DMS79 treated with DMSO at 0.1 percent for 48 hours (cell line): Measurements from ENCODE around the gene ARHGEF6.

Source experiments
- DNase-seq: peaks from one replicate; lab custom pipeline; 2025; lab: John Stamatoyannopoulos, UW

Gene ARHGEF6

DNA sequence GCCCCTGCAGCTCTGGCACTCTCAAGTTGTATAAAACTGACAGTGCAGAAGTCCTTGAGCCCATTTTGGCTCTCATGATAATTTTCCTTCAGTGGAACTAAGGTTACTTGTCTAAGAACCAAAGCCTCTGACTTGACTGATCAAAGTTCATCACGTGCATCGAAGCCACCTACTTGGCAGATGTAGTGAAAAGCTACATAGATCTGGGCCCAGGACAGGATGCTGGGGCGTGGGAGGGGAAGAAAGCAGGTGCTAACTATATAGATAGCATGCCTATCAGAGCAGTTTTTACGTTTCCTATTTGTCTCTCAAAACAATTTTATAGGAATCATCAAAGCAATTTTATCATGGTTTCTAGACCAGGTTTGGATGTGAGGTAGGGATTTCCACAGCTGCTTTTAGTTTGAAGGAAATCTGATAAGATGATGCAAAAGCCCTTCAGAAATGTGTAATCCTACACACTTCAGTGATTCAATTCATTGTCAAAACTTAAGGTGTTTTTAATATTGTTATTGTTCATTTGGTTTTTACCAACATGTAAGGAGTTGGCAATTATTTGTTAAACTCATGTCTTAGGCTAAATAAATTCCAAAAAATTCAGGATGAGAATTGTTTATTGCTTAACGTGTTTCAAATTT is 134.0 kb downstream of the ARHGEF6 start:
- no peak for DNase-seq

DNA sequence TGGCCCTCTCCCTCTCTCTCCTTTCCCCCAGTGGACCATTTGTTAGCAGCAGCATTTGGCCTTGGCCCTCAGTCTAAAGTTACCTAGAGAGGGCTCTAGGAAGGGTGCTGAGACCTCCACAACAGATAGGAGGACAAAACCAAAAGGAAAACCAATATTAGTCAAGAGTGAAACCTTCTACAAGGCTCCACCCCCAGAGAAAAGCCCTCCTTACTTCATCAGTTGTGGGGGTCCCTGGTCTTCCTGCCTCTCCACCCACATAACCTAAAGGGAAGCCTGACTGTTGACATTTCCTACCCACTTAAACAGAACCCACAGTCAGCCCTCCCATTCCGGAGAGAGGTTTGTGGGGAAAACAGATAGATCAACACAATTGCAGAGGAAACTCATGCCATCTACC is 137.5 kb downstream of the ARHGEF6 start:
- DNase-seq = no peak

DNA sequence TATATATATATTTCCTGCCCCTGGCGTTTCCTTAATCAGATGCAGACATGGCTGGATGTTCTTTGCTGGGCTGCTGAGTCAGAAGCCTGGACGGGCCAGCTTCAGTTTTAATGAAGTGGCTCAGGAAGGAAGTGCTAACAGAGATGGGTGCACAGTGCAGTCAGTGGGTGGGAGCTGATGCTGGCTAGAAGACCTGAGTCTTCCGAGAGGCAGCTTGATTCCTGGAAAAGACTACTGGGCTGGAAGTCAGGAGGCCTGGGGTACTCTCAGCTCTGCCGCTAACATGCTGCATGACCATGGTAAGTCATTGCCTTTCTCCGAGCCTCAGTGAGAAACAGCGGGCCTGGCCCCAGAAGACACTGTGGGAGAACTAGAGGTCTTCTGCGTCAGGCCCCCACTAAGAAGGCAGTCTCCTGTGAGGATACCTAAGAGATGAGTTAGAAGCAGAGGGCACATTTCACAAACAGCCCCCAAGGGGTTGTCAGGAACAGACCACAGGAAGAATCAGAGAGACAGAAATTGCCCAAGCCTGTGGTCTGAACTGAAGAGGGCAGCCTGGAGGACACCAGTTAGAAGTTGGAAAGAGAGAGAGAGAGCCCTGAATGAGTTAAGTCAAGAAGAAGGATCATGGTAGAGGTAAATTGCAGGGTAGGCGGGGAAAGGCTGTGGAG is 141.1 kb downstream of the ARHGEF6 start:
- DNase-seq = no peak

DNA sequence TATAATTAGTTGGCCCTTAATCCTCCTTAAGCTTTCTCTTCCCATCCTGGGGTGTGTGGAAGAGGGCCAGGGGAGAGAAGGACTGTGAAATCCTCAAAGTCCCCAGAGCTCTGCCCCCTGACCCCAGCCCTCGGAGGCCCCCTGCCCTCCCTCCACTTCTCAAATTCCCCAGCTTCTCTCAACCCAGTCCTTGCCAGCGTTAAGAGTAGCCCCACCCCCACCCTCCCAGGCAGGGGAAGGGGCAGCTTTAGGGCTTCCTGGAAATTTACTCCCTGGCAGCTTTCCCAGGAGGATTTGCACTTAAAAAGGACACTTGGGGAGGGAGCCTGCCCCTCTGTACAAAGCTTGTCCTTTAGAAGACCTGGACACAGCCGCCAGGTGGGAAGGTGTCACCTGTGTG is 144.6 kb downstream of the ARHGEF6 start:
- DNase-seq = no peak

DNA sequence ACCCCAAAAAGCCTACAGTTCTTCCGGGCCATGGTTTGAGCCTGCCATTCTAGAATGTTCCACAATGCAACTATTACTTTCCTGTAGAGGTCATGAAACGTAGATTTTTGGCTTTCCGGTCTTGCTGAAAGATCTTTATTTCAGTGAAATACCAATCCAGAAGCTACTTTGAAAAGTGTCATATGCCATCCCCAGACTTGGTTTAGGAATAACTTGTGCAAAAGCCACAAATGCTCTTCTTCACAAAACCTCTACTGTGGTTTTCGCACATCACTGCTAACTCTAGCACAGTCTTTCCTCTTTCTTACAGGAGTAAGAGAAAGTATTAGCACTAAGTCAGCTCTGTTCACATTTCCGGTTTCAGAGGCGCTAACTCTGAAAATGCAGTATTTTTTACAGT is 145.5 kb downstream of the ARHGEF6 start:
- no peak for DNase-seq

DNA sequence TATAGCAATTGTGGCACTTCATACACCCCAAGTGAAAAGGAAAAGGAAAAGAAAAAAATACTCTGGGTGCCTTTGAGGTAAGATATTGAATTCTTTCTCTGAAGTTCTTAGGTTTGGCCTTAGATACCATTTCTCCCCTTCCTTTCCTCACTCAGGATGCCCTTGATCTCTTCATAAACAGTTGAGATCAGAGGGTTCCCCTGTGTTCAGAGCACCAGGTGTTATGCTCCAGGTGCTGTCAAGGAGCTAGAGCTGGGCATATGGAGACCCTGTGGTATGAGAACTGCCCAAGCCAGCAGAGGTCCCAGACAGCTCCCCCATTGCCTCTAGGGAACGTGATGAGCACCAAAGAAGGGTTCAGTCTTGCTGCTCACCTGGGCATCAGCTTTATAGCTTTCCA is 149.9 kb downstream of the ARHGEF6 start:
- no peak for DNase-seq

DNA sequence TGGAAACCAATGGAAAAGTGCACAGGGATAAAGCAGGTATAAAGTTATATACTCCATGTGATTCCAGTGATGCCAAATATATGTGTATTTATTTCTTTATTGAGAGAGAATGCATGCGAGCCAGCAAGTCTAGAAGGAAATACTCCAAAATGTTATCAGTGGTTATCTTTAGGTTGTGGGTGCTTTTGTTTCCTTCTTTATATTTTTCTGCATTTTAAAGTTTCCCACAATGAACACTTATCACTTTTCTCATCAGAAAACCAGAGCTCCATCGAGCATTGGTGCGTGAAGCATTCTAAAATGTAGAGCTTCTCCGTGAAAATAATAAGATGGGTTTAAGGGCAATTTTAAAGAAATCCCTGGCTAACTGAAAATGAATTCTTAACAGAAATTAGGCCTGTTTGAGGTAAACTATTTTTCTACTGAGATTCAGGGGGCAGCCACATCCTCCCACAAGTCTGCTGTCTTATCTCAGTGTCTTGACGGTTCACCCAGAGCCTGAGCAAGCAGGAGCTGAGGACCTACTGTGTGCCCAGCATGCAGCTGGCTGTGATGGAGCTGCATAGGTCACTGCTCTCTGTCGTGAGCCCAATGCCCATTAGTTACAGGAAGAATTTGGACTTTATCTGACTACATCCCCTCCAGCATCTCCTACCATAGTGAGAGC is 151.5 kb downstream of the ARHGEF6 start:
- DNase-seq = no peak

DNA sequence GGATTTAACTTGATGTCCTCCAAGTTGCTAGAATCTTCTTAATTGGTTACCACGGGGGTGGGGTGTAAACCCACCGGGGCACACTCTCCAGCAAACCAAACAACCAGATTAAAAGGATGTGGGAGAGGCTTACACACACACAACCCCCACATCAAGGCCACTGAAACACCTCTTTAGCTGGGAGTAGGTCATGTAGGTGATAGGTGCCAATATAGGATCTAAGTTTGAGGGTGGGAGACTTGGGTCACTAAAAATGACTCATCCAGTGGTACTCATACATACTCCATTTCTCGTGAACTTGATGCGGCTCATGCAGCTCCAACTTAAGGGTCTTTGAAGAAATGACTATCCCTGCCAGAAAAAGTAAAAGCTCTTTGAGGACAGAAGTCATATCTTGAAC is 153.3 kb downstream of the ARHGEF6 start:
- DNase-seq = no peak

DNA sequence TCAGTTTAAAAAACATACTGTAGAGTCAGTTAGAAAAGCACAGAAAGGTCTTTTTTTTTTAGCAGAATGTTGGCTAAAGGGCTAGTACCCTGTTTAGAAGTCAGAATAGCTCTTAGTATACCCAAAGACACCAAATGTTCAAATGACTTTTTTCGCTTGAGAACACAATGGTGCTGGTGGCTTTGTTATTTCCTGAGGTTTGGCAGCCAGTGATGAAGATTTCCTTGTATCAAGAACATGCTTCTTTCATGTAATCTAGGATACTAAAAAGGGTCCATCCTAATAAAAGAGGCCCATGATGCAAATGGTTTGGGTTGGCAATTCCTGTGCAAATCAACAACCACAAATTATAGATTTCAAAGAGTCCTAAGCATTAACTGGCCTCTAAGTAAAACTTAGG is 153.8 kb downstream of the ARHGEF6 start:
- no peak for DNase-seq

DNA sequence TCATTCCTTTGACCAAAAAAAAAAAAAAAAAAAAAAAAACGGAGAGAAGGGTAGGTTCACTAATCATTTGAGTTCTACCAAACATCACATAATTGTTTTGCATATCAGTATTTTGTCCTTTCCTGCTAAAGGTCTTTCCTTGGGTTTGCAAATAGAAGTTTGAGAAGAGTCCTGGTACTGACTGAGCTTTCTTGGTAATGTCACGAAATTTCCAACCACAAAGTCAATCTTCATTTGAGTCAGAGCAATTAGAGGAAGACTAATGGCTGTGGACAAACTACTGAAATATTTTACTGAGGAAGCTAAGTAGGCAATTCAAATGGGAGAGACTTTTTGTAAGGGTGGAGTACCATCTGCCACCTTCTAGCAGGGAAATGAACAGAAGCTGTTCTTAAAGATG is 154.5 kb downstream of the ARHGEF6 start:
- DNase-seq = no peak

DNA sequence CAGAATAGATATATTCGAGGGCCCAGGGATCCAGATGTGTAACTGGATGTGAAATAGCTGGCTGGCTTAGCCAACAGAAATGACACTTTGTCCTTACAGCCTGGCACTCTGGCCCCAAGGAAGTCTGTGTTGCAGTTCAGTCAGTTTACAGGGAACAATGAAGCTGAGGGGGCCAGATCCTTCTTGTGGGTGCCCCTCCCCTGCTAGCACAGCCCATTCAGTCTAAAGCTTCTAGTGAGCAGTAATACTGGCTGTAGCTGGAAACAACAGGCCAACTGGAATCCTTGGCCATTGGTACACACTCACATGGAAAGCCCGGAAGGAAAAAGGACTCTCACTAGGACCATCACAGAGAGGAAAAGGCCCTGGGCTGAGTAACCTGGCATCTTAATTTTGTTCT is 155.5 kb downstream of the ARHGEF6 start:
- no peak for DNase-seq

DNA sequence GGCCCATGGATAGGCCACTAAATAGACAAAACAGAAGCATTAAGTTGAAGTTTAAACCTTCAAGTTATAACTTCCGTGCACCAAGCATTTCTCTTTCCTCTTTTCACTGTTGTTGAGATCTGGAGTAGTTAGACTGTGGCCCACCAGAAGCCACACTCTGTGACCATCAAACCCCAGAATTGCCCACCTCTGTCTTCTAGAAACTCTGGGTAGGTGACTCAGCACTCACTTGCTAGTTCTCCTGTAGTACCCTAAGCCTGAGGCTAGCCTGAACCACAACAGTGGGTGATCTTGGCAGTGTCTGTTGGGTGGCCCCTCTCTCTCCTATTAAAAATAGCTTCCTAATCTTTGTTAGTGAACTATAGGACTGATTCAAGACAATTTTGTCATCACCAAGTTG is 157.3 kb downstream of the ARHGEF6 start:
- no peak for DNase-seq

DNA sequence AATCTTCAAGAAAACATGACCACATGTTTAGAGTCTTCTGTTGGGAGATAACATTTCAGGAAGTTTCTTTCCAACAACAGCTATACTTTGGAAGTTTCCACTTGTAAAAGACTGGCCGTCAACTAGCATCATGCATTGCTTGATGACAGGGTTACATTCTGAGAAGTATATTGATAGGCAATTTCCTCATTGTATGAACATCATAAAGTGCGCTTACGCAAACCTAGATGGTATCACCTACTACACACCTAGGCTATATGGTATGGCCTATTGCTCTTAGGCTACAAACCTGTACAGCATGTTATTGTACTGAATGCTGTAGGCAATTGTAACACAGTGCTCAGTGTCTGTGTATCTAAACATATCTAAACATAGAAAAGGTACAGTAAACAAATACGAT is 158.2 kb downstream of the ARHGEF6 start:
- no peak for DNase-seq

DNA sequence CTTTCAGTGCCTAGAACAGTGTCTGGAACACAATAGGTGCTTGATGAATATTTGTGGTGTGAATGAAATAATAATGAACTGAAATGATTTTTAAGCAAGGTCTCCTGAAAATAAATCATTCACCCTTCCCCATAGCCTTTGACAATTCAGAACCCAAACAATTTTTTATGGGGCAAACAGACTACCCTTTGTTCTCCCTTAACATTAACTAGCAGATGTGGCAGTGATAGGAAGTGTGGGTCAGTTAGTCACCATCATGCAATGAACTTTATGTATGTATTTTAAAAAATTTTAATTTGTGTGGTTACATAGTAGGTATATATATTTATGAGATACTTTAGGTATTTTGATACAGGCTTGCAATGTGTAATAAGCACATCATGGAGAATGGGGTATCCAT is 160.0 kb downstream of the ARHGEF6 start:
- DNase-seq = no peak

DNA sequence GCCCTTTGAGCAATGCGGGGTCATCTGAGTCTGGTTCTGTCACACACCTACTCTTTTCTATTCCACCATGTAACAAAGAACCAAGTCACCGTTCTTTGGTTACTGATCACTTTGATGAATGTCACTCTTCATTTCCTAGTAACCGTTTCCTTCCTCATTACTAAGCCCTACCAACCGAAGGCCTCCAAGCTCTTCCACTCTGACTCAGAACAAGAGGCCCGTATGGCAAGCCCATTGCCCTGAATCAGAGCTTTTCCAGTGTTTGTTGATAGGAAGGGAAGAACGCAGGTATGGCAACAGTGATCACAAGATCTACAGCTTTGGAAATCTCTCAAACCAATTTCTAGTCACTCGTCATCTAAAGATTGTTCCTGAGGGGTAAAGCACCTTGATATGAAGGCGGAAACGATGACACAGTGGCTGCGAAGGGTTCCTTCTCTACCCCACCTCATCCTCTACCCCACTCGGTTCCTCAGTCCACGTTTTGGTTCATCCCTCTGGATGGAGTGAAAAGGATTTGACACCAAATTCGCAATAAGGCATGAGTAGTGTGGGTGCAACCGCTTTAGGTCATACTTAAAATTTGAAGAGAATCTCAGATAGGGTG is 160.7 kb downstream of the ARHGEF6 start:
- no peak for DNase-seq

DNA sequence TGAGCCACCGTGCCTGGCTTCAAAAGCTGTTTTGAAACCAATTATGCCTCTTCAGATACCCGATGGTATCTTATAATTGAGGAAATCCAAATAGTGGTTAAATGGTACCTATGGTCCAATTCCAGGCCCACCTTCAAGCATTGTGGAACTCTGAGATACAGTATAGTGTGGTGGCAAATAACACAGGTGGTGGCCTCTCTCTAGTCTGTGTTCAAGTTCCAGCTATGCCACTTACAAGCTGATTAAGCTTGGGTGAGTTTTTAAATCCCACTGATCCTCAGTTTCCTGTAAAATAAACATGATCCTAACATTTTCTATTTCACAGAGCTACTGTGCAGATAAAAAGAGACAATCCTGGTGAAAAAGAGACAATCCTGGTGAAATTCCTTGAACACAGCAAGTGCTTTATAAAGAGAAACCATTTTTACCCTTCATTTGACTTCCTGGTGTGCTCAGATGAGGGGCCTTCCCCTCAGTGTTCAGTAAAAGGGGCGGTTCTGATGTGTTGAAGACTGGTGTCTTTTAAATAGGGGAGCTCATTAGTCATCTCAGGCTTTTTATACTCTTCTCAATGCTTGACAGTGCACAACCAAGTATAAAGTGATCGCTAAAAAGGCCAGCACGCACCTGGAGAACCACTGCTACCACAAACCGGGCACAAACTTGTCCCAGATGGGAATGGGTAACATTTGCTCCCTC is 163.6 kb downstream of the ARHGEF6 start:
- no peak for DNase-seq
